CD14-positive monocyte (primary cell): Measurements from ENCODE around the gene CCNJL. TPM values are rescaled to one million over a fixed set of nuclear protein-coding genes. Genes with fewer than 3 reads are reported as not detected.

ENCODE experiments used
- DNase-seq, 3 donors: peaks; one replicate each; pipeline ENCODE4 v3.0.0-alpha.2; 2011 to 2022
- H2AFZ ChIP-seq: 2 replicates; pipeline ENCODE4 v1.6.0; 2012; ENCODE audit warnings: mild to moderate bottlenecking, low read depth, low read length, inconsistent platforms; ENCODE audit not compliant: insufficient read depth, poor library complexity, severe bottlenecking
- H3K27ac ChIP-seq, 2 donors: 1 replicate in 1 of 2; 2 replicates in 1 of 2; pipeline ENCODE4 v1.5.1; 2012 to 2013; ENCODE audit warnings: low read length in 2 of 2, control low read depth in 1 of 2, inconsistent platforms in 1 of 2, low read depth in 1 of 2, mild to moderate bottlenecking in 1 of 2
- H3K27me3 ChIP-seq, 2 donors: one replicate each; pipeline versions ENCODE4 v1.6.0 to v1.6.1; 2011 to 2013; ENCODE audit warnings: low read length in 2 of 2; ENCODE audit not compliant: control insufficient read depth in 2 of 2, insufficient read depth in 2 of 2
- H3K36me3 ChIP-seq, 2 donors: replicated peaks in 1 of 2; 1 replicate in 1 of 2; 2 replicates in 1 of 2; pipeline versions ENCODE4 v1.5.1 to v1.6.1; 2012 to 2013; ENCODE audit warnings: low read length in 2 of 2, control low read depth in 1 of 2, inconsistent platforms in 1 of 2, mild to moderate bottlenecking in 1 of 2; ENCODE audit not compliant: insufficient read depth in 2 of 2, control insufficient read depth in 1 of 2
- H3K4me1 ChIP-seq, 2 donors: 1 replicate in 1 of 2; 2 replicates in 1 of 2; pipeline versions ENCODE4 v1.5.1 to v1.6.1; 2012 to 2013; ENCODE audit warnings: low read length in 2 of 2, control low read depth in 1 of 2, inconsistent platforms in 1 of 2, mild to moderate bottlenecking in 1 of 2, moderate library complexity in 1 of 2; ENCODE audit not compliant: insufficient read depth in 2 of 2, control insufficient read depth in 1 of 2
- H3K4me2 ChIP-seq: replicated peaks from 2 replicates; pipeline ENCODE3; 2012; ENCODE audit warnings: low read length, moderate library complexity, mild to moderate bottlenecking; ENCODE audit not compliant: poor library complexity, severe bottlenecking; ENCODE audit errors: extremely low read depth
- H3K4me3 ChIP-seq, 3 experiments: fragments of 200-600 bp in 1 of 3; sonication (generic) in 1 of 3; replicated peaks in 1 of 3; 1 replicate in 2 of 3; 2 replicates in 1 of 3; pipeline ENCODE4 v1.5.1; 2011 to 2013; ENCODE audit warnings: low read length in 3 of 3, mild to moderate bottlenecking in 3 of 3, control low read depth in 2 of 3, low read depth in 2 of 3, inconsistent platforms in 1 of 3, moderate library complexity in 1 of 3
- H3K79me2 ChIP-seq: 2 replicates; pipeline ENCODE4 v1.6.0; 2012; ENCODE audit warnings: mild to moderate bottlenecking, control low read depth, inconsistent platforms, low read length, moderate library complexity; ENCODE audit not compliant: insufficient read depth
- H3K9ac ChIP-seq: 2 replicates; pipeline ENCODE4 v1.6.0; 2017; ENCODE audit warnings: low read length, mild to moderate bottlenecking; ENCODE audit not compliant: insufficient read depth, poor library complexity, severe bottlenecking
- H3K9me3 ChIP-seq, 2 donors: replicated peaks in 1 of 2; 1 replicate in 1 of 2; 2 replicates in 1 of 2; pipeline versions ENCODE4 v1.5.1 to v1.6.1; 2012 to 2013; ENCODE audit warnings: low read length in 2 of 2, control low read depth in 1 of 2; ENCODE audit not compliant: control insufficient read depth in 1 of 2, insufficient read depth in 1 of 2
- H4K20me1 ChIP-seq: 2 replicates; pipeline ENCODE4 v1.6.0; 2012; ENCODE audit warnings: mild to moderate bottlenecking, low read length, control low read depth, moderate library complexity; ENCODE audit not compliant: insufficient read depth
- H3K27ac Mint-ChIP-seq, 7 donors: one replicate each; pipeline ENCODE4 v1.8.0; 2020; ENCODE audit warnings: mild to moderate bottlenecking in 7 of 7, mixed read lengths in 7 of 7, moderate library complexity in 6 of 7, inconsistent platforms in 2 of 7
- H3K27me3 Mint-ChIP-seq, 3 donors: one replicate each; pipeline ENCODE4 v1.8.0; 2021 to 2022; ENCODE audit warnings: low read depth in 3 of 3, mild to moderate bottlenecking in 3 of 3, mixed read lengths in 3 of 3, moderate library complexity in 3 of 3, inconsistent platforms in 1 of 3
- H3K36me3 Mint-ChIP-seq, 2 donors: one replicate each; pipeline ENCODE4 v1.8.0; 2020; ENCODE audit warnings: mixed read lengths in 2 of 2, inconsistent platforms in 1 of 2, mild to moderate bottlenecking in 1 of 2
- H3K4me1 Mint-ChIP-seq: one replicate; pipeline ENCODE4 v1.8.0; 2020; ENCODE audit warnings: mild to moderate bottlenecking, mixed read lengths
- H3K4me3 Mint-ChIP-seq, 2 donors: one replicate each; pipeline ENCODE4 v1.8.0; 2020; ENCODE audit warnings: mild to moderate bottlenecking in 2 of 2, mixed read lengths in 2 of 2, moderate library complexity in 1 of 2
- H3K9me3 Mint-ChIP-seq, 7 donors: one replicate each; pipeline ENCODE4 v1.8.0; 2020 to 2022; ENCODE audit warnings: mixed read lengths in 7 of 7, mild to moderate bottlenecking in 6 of 7, moderate library complexity in 6 of 7, inconsistent platforms in 2 of 7
- WGBS: methylation state at CpG from one replicate; pipeline ENCODE4 v1.1.5; 2013; ENCODE audit warnings: missing lambda C conversion rate; ENCODE audit not compliant: insufficient coverage; 5-methylcytosine and 5-hydroxymethylcytosine counted together
- intact Hi-C, 2 donors: fragments of 100-400 bp; cut with micrococcal nuclease; formaldehyde crosslinking; loops; one replicate each; pipeline versions ENCODE4 v1.15.0 to v1.15.1; 2023
- polyA plus RNA-seq, 3 donors: library from polyadenylated mRNA; depleted of rRNA in 1 of 3; unstranded in 2 of 3; stranded (reverse) in 1 of 3; fragments of 300-500 nt in 2 of 3; fragments of >200 nt in 1 of 3; fragmentation: Illumina TruSeq in 2 of 3; gene quantifications; 1 replicate in 2 of 3; 2 replicates in 1 of 3; pipeline ENCODE4 v1.2.3, GENCODE V29; 2012 to 2021
- TF ChIP-seq, protein P1 (sequence below): fragments of 200-600 bp; IDR thresholded peaks from one replicate; pipeline ENCODE4 v1.8.0; 2022; ENCODE audit warnings: antibody characterized with exemption, mild to moderate bottlenecking

The CCNJL gene
- polyA plus RNA-seq, 3 donors, result 0.03 TPM; not detected in 2

DNA sequence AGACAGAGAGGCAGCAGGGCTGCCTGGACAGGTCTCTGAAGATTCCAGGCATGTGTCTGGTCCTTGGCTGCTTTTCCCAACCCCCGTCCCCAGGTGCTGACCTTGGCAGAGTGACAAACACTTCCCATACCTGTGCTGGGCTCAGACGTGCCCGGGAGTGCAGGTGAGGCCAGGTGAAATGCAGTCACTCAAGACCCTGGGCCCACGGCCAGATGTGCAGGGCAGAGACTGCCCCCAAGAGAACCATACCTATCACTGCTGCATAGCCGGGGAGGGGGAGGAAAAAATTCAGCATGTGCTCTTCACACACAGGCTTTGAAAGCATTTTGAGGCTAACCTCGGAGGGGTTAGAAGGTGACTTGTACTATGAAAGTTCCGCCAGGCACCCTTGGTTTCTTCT is 22.6 kb downstream of the CCNJL start:
- no peak overlapping the region for H3K4me3 ChIP-seq
- DNase-seq, result no peak
- H4K20me1 ChIP-seq, result no peaks in the 10 kb centered on the region
- peak overlapping the region in 1 of 7 donors; percentile 57 for H3K27ac Mint-ChIP-seq
- H3K4me2 ChIP-seq, result no peak overlapping the region
- no peak overlapping the region for H2AFZ ChIP-seq
- H3K4me1 ChIP-seq, result peaks cover 7% of the 10 kb centered on the region in 2 donors
- no peaks in the 10 kb centered on the region for H3K79me2 ChIP-seq
- no peaks in the 10 kb centered on the region for H3K36me3 ChIP-seq
- H3K9ac ChIP-seq, result no peak overlapping the region
- H3K27me3 ChIP-seq, result no peaks in the 10 kb centered on the region
- H3K36me3 Mint-ChIP-seq, result no peaks in the 10 kb centered on the region
- 73% methylated on average over 4 of the region's 7 CpGs for WGBS
- TF ChIP-seq, protein P1, sequence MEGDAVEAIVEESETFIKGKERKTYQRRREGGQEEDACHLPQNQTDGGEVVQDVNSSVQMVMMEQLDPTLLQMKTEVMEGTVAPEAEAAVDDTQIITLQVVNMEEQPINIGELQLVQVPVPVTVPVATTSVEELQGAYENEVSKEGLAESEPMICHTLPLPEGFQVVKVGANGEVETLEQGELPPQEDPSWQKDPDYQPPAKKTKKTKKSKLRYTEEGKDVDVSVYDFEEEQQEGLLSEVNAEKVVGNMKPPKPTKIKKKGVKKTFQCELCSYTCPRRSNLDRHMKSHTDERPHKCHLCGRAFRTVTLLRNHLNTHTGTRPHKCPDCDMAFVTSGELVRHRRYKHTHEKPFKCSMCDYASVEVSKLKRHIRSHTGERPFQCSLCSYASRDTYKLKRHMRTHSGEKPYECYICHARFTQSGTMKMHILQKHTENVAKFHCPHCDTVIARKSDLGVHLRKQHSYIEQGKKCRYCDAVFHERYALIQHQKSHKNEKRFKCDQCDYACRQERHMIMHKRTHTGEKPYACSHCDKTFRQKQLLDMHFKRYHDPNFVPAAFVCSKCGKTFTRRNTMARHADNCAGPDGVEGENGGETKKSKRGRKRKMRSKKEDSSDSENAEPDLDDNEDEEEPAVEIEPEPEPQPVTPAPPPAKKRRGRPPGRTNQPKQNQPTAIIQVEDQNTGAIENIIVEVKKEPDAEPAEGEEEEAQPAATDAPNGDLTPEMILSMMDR, result no peak
- intact Hi-C loops, result no loop called here
- peaks cover 10% of the 10 kb centered on the region for H3K4me1 Mint-ChIP-seq
- H3K4me3 Mint-ChIP-seq, result no peak overlapping the region
- H3K9me3 ChIP-seq, result no peaks in the 10 kb centered on the region
- no peaks in the 10 kb centered on the region for H3K9me3 Mint-ChIP-seq
- H3K27me3 Mint-ChIP-seq, result peaks cover 0 to 6% (median 0%) of the 10 kb centered on the region in 3 donors
- no peak overlapping the region for H3K27ac ChIP-seq

DNA sequence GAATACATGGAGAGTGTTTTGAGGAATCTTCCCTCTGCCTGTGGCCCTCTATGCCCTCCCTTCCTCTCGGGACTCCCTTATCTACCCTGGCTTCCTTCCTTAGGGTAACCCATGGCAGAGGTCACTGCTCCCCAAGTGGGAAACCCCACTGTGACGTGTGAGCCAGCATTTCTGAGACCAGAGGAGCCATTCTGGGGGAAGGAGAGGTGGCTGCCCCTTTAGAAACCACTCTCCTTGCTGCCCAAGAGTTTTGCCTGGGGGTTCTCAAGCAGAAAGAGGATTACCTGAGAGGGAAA is 23.1 kb downstream of the CCNJL start:
- H4K20me1 ChIP-seq, result no peaks in the 10 kb centered on the region
- no peaks in the 10 kb centered on the region for H3K79me2 ChIP-seq
- H3K9me3 ChIP-seq, result no peaks in the 10 kb centered on the region
- WGBS, result no CpG with 5 or more reads among the region's 2 CpGs
- H3K9me3 Mint-ChIP-seq, result no peaks in the 10 kb centered on the region
- intact Hi-C loops, result no loop called here
- no peak overlapping the region for H3K4me3 Mint-ChIP-seq
- DNase-seq, result peak in 1 of 3 donors; percentile 17
- TF ChIP-seq, protein P1, result no peak
- H2AFZ ChIP-seq, result no peak overlapping the region
- H3K4me1 ChIP-seq, result peaks cover 5 to 6% of the 10 kb centered on the region in 2 donors
- H3K36me3 Mint-ChIP-seq, result no peaks in the 10 kb centered on the region
- H3K27ac Mint-ChIP-seq, result peak overlapping the region in 1 of 7 donors; percentile 57
- no peak overlapping the region for H3K9ac ChIP-seq
- H3K4me1 Mint-ChIP-seq, result peaks cover 6% of the 10 kb centered on the region
- H3K4me3 ChIP-seq, result no peak overlapping the region
- no peaks in the 10 kb centered on the region for H3K36me3 ChIP-seq
- no peak overlapping the region for H3K4me2 ChIP-seq
- peaks cover 0 to 6% (median 0%) of the 10 kb centered on the region in 3 donors for H3K27me3 Mint-ChIP-seq
- H3K27me3 ChIP-seq, result no peaks in the 10 kb centered on the region
- no peak overlapping the region for H3K27ac ChIP-seq
